ENCODE results near the gene BCAP31. TPM values are rescaled to one million over a fixed set of nuclear protein-coding genes. Genes with fewer than 3 reads are reported as not detected.

Gene BCAP31
- total RNA-seq, 1 experiment from 2014 or later: 150 TPM

DNA sequence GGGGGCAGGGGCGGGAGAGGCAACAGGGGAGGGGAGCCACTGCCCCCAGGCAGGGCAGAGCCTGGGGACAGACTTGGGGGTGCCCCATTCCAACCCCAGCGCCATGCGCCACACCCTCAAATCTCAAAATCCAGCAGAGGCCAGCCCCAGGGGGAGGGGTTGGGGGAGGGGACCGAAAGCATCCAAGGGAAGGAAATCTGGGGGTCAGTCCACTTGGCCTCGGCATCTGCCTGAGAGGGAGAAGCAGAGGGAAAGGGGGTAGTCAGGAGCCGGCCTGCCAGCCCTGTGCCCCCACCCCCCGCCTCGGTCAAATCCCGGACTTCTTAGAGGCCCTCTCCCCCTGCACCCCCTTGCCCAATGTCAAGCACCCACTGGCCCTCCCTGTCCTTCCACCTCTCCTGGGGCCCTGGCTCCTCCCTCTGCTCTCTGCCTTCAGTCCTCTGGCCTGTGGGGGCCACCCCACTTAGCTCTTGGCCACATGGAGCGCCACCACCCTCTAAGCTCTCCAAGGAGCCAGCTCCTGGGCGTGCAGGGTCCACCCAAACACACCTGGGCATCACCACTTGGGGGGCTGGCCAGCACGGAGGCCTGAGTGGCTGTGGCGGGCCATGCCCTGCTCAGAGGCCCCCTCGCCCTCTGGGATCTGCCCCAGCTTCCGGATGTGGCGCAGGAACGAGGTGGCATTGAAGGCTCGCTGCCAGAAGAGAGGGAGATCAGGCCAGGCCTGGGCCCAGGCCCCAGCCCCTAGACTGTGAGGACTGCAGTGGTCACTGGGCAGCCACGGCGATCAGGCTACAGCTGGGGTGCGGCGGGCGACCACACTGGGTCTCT, 54.1 kb downstream of the BCAP31 start:
- POLR2A ChIA-PET: interaction anchor here (2.0 kb wide), 1 partner anchor 15 kb away, joined by 7 read pairs; no protein-coding TSS in a partner anchor
- Mint-ChIP-seq H3K27ac (no peak overlapping the region), H3K36me3 (no peaks in the 10 kb centered on the region), H3K4me1 (peaks cover 9% of the 10 kb centered on the region), H3K9me3 (no peaks in the 10 kb centered on the region), H3K4me3 (no peak overlapping the region), H3K27me3 (ENCODE audit: low read depth) (peaks cover 32% of the 10 kb centered on the region)
- TF ChIP-seq, protein P1, sequence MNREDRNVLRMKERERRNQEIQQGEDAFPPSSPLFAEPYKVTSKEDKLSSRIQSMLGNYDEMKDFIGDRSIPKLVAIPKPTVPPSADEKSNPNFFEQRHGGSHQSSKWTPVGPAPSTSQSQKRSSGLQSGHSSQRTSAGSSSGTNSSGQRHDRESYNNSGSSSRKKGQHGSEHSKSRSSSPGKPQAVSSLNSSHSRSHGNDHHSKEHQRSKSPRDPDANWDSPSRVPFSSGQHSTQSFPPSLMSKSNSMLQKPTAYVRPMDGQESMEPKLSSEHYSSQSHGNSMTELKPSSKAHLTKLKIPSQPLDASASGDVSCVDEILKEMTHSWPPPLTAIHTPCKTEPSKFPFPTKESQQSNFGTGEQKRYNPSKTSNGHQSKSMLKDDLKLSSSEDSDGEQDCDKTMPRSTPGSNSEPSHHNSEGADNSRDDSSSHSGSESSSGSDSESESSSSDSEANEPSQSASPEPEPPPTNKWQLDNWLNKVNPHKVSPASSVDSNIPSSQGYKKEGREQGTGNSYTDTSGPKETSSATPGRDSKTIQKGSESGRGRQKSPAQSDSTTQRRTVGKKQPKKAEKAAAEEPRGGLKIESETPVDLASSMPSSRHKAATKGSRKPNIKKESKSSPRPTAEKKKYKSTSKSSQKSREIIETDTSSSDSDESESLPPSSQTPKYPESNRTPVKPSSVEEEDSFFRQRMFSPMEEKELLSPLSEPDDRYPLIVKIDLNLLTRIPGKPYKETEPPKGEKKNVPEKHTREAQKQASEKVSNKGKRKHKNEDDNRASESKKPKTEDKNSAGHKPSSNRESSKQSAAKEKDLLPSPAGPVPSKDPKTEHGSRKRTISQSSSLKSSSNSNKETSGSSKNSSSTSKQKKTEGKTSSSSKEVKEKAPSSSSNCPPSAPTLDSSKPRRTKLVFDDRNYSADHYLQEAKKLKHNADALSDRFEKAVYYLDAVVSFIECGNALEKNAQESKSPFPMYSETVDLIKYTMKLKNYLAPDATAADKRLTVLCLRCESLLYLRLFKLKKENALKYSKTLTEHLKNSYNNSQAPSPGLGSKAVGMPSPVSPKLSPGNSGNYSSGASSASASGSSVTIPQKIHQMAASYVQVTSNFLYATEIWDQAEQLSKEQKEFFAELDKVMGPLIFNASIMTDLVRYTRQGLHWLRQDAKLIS (CRISPR knock-in tag; IDR thresholded peaks at IDR 0.05; ENCODE audit: borderline replicate concordance): no peak
- TF ChIP-seq NR1H2 (CRISPR knock-in tag; IDR thresholded peaks at IDR 0.05) (no peak), GRHL2 (CRISPR knock-in tag; IDR thresholded peaks at IDR 0.05; ENCODE audit: insufficient replicate concordance, severe bottlenecking) (no peak)
- TF ChIP-seq, protein P2, sequence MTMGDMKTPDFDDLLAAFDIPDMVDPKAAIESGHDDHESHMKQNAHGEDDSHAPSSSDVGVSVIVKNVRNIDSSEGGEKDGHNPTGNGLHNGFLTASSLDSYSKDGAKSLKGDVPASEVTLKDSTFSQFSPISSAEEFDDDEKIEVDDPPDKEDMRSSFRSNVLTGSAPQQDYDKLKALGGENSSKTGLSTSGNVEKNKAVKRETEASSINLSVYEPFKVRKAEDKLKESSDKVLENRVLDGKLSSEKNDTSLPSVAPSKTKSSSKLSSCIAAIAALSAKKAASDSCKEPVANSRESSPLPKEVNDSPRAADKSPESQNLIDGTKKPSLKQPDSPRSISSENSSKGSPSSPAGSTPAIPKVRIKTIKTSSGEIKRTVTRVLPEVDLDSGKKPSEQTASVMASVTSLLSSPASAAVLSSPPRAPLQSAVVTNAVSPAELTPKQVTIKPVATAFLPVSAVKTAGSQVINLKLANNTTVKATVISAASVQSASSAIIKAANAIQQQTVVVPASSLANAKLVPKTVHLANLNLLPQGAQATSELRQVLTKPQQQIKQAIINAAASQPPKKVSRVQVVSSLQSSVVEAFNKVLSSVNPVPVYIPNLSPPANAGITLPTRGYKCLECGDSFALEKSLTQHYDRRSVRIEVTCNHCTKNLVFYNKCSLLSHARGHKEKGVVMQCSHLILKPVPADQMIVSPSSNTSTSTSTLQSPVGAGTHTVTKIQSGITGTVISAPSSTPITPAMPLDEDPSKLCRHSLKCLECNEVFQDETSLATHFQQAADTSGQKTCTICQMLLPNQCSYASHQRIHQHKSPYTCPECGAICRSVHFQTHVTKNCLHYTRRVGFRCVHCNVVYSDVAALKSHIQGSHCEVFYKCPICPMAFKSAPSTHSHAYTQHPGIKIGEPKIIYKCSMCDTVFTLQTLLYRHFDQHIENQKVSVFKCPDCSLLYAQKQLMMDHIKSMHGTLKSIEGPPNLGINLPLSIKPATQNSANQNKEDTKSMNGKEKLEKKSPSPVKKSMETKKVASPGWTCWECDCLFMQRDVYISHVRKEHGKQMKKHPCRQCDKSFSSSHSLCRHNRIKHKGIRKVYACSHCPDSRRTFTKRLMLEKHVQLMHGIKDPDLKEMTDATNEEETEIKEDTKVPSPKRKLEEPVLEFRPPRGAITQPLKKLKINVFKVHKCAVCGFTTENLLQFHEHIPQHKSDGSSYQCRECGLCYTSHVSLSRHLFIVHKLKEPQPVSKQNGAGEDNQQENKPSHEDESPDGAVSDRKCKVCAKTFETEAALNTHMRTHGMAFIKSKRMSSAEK (CRISPR knock-in tag; IDR thresholded peaks at IDR 0.05; ENCODE audit: borderline replicate concordance): no peak
- TF ChIP-seq, protein P3, sequence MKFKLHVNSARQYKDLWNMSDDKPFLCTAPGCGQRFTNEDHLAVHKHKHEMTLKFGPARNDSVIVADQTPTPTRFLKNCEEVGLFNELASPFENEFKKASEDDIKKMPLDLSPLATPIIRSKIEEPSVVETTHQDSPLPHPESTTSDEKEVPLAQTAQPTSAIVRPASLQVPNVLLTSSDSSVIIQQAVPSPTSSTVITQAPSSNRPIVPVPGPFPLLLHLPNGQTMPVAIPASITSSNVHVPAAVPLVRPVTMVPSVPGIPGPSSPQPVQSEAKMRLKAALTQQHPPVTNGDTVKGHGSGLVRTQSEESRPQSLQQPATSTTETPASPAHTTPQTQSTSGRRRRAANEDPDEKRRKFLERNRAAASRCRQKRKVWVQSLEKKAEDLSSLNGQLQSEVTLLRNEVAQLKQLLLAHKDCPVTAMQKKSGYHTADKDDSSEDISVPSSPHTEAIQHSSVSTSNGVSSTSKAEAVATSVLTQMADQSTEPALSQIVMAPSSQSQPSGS (CRISPR knock-in tag; IDR thresholded peaks at IDR 0.05; ENCODE audit: borderline replicate concordance, low read depth): no peak
- CTCF ChIA-PET: interaction anchor here (0.5 to 7.7 kb wide), 28 partner anchors 13 to 227 kb away, joined by 3 to 153 read pairs (median 9); partner anchors contain the start of genes ATP2B3, CCNQ, DUSP9 and SLC6A8
- DNase-seq (ENCODE audit: low spot score) (no peak), ATAC-seq (no peak)

DNA sequence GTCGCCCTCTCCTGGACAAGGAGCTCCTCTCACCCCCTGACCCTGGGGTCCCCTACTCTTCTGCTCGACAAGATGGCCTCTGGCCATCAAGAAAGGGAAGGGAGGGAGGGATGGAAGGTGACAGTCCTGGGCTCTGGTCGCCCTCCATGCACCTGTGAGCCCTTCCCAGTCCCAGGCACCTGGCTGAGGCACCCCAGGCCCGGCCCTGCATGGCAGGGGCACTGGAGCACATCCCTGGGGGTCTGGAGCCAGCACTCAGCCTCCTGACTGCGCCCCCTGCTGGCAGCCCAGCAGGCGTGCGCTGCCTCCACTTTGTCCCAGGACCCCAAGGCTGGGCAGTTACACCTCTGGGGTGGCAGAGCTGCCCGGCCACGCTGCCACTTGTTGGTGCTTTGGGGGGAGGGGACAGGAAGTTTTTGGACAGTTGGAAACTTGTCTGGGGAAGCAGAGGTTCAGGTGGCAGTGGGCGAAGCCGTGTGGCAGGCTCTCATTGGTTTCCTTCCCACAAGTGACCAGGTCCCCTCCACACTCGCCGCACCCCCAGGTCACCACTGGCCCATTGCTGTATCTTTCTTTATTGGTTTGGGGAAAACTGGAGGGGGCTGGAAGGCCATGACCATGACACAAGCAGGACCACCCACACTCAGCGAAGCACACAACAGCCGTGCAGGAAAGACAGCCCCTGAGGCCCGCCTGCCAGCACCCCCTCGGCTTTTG, 54.9 kb downstream of the BCAP31 start:
- Mint-ChIP-seq H3K27ac (no peak overlapping the region), H3K27me3 (ENCODE audit: low read depth) (peaks cover 32% of the 10 kb centered on the region), H3K4me3 (no peak overlapping the region), H3K36me3 (no peaks in the 10 kb centered on the region), H3K4me1 (peaks cover 6% of the 10 kb centered on the region), H3K9me3 (no peaks in the 10 kb centered on the region)
- no peak for DNase-seq (ENCODE audit: low spot score)
- CTCF ChIA-PET: interaction anchor here (0.5 to 7.7 kb wide), 57 partner anchors 9 to 728 kb away, joined by 3 to 153 read pairs (median 4); partner anchors contain the start of genes ATP2B3, BCAP31, CCNQ and DUSP9
- POLR2A ChIA-PET: interaction anchor here (2.0 kb wide), 1 partner anchor 16 kb away, joined by 7 read pairs; no protein-coding TSS in a partner anchor
- ATAC-seq: peak; percentile 47
- TF ChIP-seq, protein P4, sequence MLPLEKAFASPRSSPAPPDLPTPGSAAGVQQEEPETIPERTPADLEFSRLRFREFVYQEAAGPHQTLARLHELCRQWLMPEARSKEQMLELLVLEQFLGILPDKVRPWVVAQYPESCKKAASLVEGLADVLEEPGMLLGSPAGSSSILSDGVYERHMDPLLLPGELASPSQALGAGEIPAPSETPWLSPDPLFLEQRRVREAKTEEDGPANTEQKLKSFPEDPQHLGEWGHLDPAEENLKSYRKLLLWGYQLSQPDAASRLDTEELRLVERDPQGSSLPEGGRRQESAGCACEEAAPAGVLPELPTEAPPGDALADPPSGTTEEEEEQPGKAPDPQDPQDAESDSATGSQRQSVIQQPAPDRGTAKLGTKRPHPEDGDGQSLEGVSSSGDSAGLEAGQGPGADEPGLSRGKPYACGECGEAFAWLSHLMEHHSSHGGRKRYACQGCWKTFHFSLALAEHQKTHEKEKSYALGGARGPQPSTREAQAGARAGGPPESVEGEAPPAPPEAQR (CRISPR knock-in tag; IDR thresholded peaks at IDR 0.05): no peak
- TF ChIP-seq ZNF416 (CRISPR knock-in tag; IDR thresholded peaks at IDR 0.05) (no peak), GTF2I (CRISPR knock-in tag; conservative IDR thresholded peaks at IDR 0.05) (no peak), TEAD1 (CRISPR knock-in tag; IDR thresholded peaks at IDR 0.05) (no peak), TP53 (CRISPR knock-in tag; IDR thresholded peaks at IDR 0.05) (no peak), NR3C1 (CRISPR knock-in tag; conservative IDR thresholded peaks at IDR 0.05; ENCODE audit: low read depth) (no peak)
- TF ChIP-seq, protein P5, sequence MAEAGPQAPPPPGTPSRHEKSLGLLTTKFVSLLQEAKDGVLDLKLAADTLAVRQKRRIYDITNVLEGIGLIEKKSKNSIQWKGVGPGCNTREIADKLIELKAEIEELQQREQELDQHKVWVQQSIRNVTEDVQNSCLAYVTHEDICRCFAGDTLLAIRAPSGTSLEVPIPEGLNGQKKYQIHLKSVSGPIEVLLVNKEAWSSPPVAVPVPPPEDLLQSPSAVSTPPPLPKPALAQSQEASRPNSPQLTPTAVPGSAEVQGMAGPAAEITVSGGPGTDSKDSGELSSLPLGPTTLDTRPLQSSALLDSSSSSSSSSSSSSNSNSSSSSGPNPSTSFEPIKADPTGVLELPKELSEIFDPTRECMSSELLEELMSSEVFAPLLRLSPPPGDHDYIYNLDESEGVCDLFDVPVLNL (CRISPR knock-in tag; IDR thresholded peaks at IDR 0.05; ENCODE audit: borderline replicate concordance, low read depth): no peak
- TF ChIP-seq, protein P6, sequence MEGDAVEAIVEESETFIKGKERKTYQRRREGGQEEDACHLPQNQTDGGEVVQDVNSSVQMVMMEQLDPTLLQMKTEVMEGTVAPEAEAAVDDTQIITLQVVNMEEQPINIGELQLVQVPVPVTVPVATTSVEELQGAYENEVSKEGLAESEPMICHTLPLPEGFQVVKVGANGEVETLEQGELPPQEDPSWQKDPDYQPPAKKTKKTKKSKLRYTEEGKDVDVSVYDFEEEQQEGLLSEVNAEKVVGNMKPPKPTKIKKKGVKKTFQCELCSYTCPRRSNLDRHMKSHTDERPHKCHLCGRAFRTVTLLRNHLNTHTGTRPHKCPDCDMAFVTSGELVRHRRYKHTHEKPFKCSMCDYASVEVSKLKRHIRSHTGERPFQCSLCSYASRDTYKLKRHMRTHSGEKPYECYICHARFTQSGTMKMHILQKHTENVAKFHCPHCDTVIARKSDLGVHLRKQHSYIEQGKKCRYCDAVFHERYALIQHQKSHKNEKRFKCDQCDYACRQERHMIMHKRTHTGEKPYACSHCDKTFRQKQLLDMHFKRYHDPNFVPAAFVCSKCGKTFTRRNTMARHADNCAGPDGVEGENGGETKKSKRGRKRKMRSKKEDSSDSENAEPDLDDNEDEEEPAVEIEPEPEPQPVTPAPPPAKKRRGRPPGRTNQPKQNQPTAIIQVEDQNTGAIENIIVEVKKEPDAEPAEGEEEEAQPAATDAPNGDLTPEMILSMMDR (IDR thresholded peaks at IDR 0.05): peak; percentile 88

All from WTC11 (cell line).